Endothelial cell of umbilical vein (primary cell): Measurements from ENCODE around the gene ZNF362.

Experiments
- EZH2 ChIP-seq: IDR thresholded peaks from 2 replicates; pipeline ENCODE4 v1.6.1; 2012; ENCODE audit warnings: borderline replicate concordance, low read depth, mild to moderate bottlenecking, moderate library complexity, low read length, inconsistent platforms; ENCODE audit not compliant: severe bottlenecking
- FOS ChIP-seq: IDR thresholded peaks from 2 replicates; pipeline ENCODE4 v1.6.1; 2011; ENCODE audit warnings: mild to moderate bottlenecking, low read length, moderate library complexity, borderline replicate concordance; ENCODE audit not compliant: insufficient read depth
- GATA2 ChIP-seq: IDR thresholded peaks from 2 replicates; pipeline ENCODE4 v1.7.0; 2011; ENCODE audit warnings: low read depth, mild to moderate bottlenecking, moderate library complexity, mixed read lengths, low read length; ENCODE audit not compliant: insufficient read length, insufficient read depth
- POLR2A ChIP-seq: IDR thresholded peaks from 2 replicates; pipeline ENCODE4 v1.6.1; 2012; ENCODE audit warnings: low read depth, mild to moderate bottlenecking, control low read depth, low read length
- POLR2AphosphoS5 ChIP-seq: IDR thresholded peaks from 2 replicates; pipeline ENCODE4 v1.6.1; 2012; ENCODE audit warnings: low read depth, mild to moderate bottlenecking, control low read depth, low read length, moderate library complexity; ENCODE audit not compliant: insufficient read depth
- TF ChIP-seq, protein P1 (sequence below): IDR thresholded peaks from 2 replicates; pipeline ENCODE4 v1.6.1; 2011; ENCODE audit not compliant: insufficient read depth, insufficient read length
- TF ChIP-seq, protein P2 (sequence below), 2 donors: IDR thresholded peaks; 1 replicate in 1 of 2; 2 replicates in 1 of 2; pipeline ENCODE4 v1.5.1; 2011; ENCODE audit warnings: low read length in 2 of 2, mild to moderate bottlenecking in 2 of 2, moderate library complexity in 2 of 2, control low read depth in 1 of 2, inconsistent platforms in 1 of 2, low read depth in 1 of 2; ENCODE audit not compliant: insufficient read depth in 1 of 2; ENCODE audit errors: extremely low read depth in 1 of 2

DNA sequence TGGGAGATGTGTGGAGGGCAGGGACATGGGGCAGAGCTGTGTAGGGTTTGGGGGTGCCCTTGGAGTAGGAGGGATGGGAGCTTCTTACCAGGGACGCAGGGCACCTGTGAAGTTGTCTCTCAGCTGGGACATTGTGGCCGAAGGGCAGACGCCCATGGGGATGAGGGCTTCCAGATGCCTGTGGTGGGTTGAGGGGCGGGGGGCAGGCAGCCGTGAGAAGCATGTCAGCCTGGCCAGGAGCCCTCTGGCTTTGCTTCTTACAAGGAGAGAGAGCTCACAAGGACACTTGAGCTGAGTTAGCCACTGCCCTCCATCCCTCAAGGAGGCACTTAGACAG is 56.1 kb downstream of the ZNF362 start:
- TF ChIP-seq, protein P1, sequence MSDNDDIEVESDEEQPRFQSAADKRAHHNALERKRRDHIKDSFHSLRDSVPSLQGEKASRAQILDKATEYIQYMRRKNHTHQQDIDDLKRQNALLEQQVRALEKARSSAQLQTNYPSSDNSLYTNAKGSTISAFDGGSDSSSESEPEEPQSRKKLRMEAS, result no peak
- TF ChIP-seq, protein P2, sequence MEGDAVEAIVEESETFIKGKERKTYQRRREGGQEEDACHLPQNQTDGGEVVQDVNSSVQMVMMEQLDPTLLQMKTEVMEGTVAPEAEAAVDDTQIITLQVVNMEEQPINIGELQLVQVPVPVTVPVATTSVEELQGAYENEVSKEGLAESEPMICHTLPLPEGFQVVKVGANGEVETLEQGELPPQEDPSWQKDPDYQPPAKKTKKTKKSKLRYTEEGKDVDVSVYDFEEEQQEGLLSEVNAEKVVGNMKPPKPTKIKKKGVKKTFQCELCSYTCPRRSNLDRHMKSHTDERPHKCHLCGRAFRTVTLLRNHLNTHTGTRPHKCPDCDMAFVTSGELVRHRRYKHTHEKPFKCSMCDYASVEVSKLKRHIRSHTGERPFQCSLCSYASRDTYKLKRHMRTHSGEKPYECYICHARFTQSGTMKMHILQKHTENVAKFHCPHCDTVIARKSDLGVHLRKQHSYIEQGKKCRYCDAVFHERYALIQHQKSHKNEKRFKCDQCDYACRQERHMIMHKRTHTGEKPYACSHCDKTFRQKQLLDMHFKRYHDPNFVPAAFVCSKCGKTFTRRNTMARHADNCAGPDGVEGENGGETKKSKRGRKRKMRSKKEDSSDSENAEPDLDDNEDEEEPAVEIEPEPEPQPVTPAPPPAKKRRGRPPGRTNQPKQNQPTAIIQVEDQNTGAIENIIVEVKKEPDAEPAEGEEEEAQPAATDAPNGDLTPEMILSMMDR (IDR thresholded peaks at IDR 0.05; ENCODE audit: extremely low read depth in 1 of 2, insufficient read depth in 1 of 2, low read depth in 1 of 2, low read length in 2 of 2), result no peak
- no peak for TF ChIP-seq FOS
- TF ChIP-seq POLR2A, result no peak
- no peak for TF ChIP-seq EZH2
- no peak for TF ChIP-seq POLR2AphosphoS5
- no peak for TF ChIP-seq GATA2
